Measurements from ENCODE around the gene ZNF362.

DNA sequence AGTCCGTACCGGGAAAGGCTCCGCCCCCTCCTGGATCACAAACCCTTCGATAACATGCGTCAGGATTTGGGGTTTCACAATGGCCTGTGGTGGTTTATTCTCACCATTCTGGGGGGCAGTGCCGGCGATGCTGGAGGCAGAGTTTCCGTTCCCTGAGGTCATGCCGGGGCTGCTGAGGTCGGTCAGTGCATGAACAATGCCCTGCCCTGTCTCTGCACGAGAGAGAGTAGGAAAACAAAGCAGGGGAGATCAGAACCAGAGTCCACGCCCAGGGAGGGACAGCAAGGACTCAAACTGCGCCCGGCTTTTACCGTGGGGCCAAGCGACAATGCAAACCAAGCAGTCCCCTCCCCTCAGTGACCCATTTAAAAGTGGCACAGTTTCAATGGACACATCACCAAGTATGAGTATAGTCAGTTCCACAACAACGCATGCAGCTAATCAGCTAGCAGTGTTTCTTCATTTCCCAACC is 77.8 kb downstream of the ZNF362 start:
- TF ChIP-seq, protein P1, sequence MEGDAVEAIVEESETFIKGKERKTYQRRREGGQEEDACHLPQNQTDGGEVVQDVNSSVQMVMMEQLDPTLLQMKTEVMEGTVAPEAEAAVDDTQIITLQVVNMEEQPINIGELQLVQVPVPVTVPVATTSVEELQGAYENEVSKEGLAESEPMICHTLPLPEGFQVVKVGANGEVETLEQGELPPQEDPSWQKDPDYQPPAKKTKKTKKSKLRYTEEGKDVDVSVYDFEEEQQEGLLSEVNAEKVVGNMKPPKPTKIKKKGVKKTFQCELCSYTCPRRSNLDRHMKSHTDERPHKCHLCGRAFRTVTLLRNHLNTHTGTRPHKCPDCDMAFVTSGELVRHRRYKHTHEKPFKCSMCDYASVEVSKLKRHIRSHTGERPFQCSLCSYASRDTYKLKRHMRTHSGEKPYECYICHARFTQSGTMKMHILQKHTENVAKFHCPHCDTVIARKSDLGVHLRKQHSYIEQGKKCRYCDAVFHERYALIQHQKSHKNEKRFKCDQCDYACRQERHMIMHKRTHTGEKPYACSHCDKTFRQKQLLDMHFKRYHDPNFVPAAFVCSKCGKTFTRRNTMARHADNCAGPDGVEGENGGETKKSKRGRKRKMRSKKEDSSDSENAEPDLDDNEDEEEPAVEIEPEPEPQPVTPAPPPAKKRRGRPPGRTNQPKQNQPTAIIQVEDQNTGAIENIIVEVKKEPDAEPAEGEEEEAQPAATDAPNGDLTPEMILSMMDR (IDR thresholded peaks at IDR 0.05; ENCODE audit: low read depth, low read length, poor library complexity, severe bottlenecking): no peak
- TF ChIP-seq EZH2phosphoT487 (IDR thresholded peaks at IDR 0.05; ENCODE audit: borderline replicate concordance, low read length): no peak
